ENCODE measurements around the gene PRKN.
A peak's percentile ranks its signal among the peaks of the same experiment; 100 is the strongest.
"Not testable (repeated sequence)": the region's sequence is repeated elsewhere in the genome, so short reads cannot be mapped to it uniquely, and the experiment has no call there.

PRKN gene

GRCh38 chr6:161508341-161508740 is 1219.2 kb downstream of the PRKN start:
- no peak for DNase-seq

- no peak for DNase-seq
These were observed 1220.2 kb downstream of the PRKN start for GRCh38 chr6:161507375-161507774.

GRCh38 chr6:161503570-161503969 is 1224.0 kb downstream of the PRKN start:
- DNase-seq = no peak

- DNase-seq = no peak
These were observed 1228.7 kb downstream of the PRKN start for GRCh38 chr6:161498881-161499280.

- DNase-seq = peak in 1 of 2 experiments; percentile 11
These were observed 1229.2 kb downstream of the PRKN start for GRCh38 chr6:161498359-161498758.

- no peak for DNase-seq
These were observed 1230.6 kb downstream of the PRKN start for GRCh38 chr6:161496941-161497340.

GRCh38 chr6:161496271-161496670 is 1231.3 kb downstream of the PRKN start:
- DNase-seq = not testable (repeated sequence)

- DNase-seq = no peak
These were observed 1233.0 kb downstream of the PRKN start for GRCh38 chr6:161494566-161494965.

- DNase-seq = no peak
These were observed 1233.9 kb downstream of the PRKN start for GRCh38 chr6:161493576-161494118.

GRCh38 chr6:161489626-161490306 is 1237.8 kb downstream of the PRKN start:
- DNase-seq = no peak

- DNase-seq = no peak
These were observed 1239.9 kb downstream of the PRKN start for GRCh38 chr6:161487694-161488093.

- no peak for DNase-seq
These were observed 1240.4 kb downstream of the PRKN start for GRCh38 chr6:161487217-161487531.

- DNase-seq = no peak
These were observed 1241.0 kb downstream of the PRKN start for GRCh38 chr6:161486361-161487216.

GRCh38 chr6:161482517-161482858 is 1245.1 kb downstream of the PRKN start:
- DNase-seq = no peak

- no peak for DNase-seq
These were observed 1245.6 kb downstream of the PRKN start for GRCh38 chr6:161481786-161482516.

- no peak for DNase-seq
These were observed 1247.0 kb downstream of the PRKN start for GRCh38 chr6:161480421-161481155.

GRCh38 chr6:161479376-161479775 is 1248.2 kb downstream of the PRKN start:
- no peak for DNase-seq

GRCh38 chr6:161477876-161478425 is 1249.6 kb downstream of the PRKN start:
- no peak for DNase-seq

- no peak for DNase-seq
These were observed 1250.9 kb downstream of the PRKN start for GRCh38 chr6:161476711-161477110.

- no peak for DNase-seq
These were observed 1262.2 kb downstream of the PRKN start for GRCh38 chr6:161465403-161465802.

GRCh38 chr6:161463071-161463470 is 1264.5 kb downstream of the PRKN start:
- DNase-seq = no peak

- DNase-seq = no peak
These were observed 1265.4 kb downstream of the PRKN start for GRCh38 chr6:161462148-161462547.

All from NCI-H2081 (cell line).